GM18519 (cell line): Measurements from ENCODE around the gene SYNPO.

Source experiments
- ATAC-seq: cut with Tn5 transposase; IDR thresholded peaks from one replicate; pipeline ENCODE4 v1.9.1; 2021; ENCODE audit warnings: mild to moderate bottlenecking, moderate library complexity; ENCODE audit not compliant: unreplicated experiment, low FRiP score

The SYNPO gene

DNA sequence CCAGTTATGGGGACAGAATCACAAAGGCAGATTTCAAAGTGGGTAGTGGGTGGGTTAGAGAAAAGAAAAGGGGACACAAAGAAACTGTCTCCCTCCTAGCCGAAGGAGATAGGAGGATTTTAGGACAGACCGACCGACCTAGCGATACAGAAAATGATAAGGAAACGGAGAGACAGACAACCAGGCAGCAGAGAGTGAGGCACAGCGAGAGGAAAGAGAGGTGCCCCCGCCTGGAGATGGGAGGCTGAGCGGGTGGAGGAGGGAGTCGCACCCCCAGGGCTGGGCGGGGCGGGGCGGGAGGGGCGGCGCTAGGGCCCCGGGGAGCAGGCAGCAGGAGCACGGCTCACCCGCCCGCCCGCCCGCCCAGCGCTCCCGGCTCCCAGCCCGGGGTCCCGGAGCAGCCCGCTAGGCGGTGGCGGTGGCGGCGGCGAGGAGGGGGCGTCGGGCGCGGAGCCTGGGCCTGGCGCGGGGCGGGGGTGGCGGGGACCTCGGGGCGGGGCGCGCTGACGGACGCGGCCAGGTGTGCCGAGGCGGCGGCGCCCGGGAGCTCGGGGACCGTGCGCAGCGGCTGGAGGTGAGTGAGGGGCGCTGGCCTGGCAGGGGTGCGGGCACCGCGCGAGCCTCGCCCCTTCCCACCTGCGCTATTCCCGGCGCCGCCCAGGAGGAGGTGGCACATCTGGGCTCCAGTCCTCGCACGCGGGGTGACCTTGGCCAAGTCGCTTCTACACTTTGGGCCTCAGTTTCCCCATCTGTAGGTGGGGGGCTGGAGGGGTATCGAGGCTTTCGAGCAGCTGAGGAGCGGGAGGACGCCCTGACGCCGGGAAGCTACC is 15.9 kb upstream of the SYNPO start:
- no peak for ATAC-seq

DNA sequence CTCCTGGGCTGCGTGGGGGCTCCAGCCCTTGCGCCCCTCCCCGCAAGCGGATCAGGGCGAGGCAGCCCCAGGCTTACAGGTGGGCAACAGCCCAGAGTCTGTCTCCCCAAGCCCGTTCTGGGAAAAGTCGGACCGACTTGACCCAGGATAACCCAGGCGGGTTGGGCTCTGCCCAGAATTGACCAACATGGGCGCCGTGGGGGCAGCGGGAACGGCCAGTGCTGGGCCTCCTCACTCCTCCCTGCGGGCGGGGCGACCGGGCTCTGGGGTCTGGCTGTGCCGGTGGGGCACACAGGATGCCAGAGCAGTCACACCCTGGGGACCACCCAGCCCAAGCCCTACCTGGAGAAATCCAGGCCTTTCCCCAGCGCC is 15.3 kb upstream of the SYNPO start:
- no peak for ATAC-seq

DNA sequence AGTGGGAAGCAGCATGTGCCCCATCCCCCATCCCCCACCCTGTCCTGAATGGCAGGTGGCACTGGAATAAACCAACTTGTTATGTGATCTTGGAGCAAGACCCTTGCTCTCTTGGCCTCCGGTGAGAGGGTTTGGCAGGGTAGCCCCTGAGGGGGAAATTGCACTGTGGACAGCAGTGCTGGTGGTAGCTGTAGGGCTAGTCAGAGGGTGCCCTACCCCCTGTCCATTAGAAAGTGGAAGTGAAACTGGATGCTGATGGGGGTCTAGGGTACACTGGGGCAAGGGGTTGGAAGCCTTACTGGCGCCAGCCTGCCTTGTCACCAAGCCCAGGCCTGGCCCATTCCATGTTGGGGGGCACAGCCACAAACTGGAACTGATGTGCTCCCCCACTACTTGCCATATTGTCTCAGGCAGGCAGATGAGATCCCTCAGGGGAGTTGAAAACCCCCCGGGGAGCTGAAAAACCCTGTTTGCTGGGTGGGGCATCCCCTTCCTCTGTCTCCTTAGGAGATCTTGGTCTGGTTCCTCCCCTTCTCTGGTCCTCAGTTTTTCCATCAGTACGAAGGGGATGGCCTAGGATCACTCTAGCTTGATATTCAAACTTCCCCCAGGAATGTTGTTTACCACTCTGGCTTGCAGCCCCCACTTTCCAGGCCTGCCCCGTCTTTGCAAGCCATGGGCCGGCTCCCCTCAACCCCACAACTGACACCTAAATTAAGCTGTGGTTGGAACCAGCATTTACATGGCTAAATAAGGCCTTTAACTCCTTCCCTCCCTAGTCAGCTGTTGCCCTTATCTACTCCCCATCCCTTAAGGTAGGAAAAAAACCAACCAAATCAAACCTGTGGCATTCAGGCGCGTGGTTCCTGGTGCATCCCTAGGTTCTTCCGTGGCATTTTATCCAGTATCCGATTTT is 14.4 kb upstream of the SYNPO start:
- peak; percentile 37 for ATAC-seq

DNA sequence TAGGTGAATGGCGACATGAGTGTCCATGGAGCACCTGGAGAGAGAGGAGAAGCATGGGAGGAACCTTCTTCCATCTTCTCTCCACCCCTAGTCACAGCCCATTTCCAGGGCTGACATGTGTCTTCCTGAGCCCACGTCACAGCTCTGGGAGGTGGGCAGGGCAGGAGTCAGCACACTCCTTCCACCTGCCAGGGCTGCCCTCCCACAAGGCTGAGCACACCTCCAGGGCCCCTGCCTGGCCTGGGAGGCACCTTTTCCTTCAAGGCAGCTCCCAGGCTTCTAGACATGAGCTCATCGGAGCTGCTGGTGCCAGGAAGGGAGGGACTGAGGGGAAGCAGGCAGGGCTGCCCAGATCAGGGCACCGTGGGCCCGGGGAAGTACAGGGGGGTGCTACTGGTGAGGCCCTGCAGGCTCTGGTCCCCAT is 13.6 kb upstream of the SYNPO start:
- no peak for ATAC-seq

DNA sequence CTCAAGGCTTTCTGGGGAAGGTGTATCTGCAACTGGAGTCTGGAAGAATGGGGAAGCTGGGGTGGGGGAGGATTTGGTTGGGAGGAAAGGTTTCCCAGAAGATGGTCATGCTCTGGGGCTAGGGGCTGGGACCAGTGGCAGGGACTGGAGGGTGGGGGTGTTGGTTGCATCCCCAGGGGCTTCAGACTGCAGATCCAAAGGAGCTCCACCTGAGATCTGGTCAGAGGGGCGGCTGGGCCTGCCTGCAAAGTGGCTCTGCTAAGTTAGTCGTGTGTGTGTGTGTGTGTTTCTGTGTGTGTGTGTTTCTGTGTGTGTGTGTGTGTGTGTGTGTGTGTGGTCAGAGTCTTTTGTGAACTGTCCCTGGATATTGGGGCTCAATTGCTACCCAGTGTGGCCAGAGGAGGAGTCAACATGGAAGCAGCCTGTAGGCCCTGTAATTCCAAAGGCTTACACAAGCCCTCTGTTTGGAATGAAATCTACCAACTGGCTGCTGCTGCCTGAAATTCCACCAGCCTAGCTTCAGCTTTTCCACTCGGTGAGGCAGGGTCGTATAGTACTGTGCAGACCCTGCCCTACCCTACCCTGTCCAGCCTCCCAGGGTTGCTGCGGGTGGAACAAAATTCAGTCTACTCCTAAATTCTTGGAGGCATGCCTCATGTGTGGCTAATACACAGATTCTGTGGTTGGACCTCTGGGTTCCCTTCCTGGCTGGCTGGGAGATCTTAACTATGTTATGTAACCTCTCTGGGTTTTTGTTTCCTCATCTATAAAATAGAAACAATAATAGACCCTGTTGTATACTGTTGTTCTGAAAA is 12.5 kb upstream of the SYNPO start:
- ATAC-seq: no peak

DNA sequence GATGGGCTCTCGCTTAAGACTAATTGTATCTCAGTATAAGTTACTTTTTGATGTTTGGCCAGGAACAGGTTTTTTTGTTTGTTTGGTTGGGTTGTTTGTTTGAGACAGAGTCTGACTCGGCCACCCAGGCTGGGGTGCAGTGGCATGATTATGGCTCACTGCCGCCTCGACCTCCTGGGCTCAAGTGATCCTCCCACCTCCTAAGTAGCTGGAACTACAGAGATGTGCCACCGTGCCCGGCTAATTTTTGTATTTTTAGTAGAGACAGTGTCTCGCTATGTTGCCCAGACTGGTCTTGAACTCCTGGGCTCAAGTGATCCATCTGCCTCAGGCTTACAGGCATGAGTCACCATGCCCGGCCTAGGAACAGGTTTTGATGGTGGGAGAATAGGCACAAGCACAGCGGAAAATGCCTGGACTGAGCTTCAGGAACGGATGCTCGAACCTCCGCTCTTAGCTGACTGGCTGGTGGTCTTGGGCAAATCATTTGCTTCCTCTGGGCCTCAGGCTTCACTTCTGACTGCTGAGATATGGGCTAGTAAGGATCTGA is 11.4 kb upstream of the SYNPO start:
- ATAC-seq: no peak

DNA sequence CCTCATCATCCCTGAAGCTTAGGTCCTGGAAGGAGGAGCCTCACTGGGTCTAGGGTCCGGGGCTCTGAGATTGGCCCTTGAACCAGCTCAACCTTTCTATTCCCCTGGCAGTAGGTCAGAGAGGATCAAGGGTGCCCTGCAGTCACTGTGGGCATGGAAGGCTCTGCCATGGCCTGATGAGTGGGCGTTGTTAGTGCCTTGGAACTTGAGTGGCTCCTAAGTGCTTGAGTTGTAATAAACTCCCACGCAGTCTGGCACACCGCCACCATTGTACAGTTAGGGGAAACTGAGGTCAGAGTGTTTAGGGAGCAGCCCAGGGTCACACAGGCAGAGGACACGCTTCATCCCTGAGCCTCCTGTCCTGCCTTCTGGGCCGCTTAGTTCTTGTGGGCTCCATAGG is 10.4 kb upstream of the SYNPO start:
- ATAC-seq: no peak

DNA sequence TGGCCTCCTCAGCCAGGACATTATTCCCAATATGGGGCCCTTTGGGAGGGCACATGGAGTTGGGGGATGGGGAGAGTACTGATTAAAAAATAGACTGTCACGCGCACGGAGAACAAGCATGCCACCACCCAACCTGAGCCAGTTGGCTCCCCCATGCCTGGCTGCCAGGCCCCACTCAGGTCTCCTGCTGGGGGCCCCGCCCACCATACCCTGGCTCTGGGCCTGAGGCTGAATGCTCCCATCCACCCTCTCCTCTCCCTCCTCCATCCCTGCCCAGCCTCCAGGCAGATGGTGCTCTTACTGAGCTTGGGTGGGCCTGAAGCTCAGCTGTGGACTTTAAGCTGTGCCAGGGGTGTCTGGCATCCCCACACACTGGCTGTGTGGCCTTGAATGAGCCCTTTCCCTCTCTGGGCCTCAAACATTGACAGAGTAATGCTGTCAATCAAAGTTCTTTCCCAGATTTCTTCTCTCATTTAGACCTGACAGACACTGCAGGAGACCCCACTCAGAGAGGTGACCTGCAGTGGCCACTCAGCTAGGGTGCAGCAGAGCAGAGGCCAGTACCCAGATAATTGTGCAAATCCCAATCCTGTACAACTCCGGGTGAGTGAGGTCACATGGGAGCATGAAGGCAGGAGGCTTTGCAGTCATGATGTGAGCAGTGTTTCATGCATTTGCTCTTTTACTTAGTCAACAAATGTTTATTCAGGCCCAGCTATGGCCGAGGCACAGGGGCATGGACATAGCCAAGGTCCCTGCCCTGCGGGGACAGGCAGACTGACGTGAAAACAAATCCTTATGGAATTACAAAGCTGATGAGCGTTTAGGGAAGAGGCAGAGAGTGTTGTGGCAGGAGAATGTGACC is 9.8 kb upstream of the SYNPO start:
- no peak for ATAC-seq

DNA sequence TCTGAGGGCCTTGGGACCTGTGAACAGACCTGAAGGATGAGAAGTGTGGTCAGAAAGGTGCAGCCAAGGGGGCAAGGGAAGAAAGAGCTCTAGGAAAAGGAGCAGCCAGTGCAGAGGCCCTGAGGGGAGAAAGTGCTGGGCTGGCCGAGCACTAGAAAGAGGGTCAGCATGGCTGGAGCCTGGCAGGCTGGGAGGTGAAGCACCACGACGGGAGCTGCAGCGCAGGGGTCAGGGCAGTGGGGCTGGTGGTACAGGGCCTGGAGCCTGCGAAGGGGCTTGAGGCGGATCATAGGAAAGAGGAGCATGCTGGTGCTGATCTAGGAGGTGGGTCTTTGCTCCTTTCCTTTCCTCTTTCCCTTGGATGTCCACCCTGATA is 9.1 kb upstream of the SYNPO start:
- ATAC-seq: no peak

DNA sequence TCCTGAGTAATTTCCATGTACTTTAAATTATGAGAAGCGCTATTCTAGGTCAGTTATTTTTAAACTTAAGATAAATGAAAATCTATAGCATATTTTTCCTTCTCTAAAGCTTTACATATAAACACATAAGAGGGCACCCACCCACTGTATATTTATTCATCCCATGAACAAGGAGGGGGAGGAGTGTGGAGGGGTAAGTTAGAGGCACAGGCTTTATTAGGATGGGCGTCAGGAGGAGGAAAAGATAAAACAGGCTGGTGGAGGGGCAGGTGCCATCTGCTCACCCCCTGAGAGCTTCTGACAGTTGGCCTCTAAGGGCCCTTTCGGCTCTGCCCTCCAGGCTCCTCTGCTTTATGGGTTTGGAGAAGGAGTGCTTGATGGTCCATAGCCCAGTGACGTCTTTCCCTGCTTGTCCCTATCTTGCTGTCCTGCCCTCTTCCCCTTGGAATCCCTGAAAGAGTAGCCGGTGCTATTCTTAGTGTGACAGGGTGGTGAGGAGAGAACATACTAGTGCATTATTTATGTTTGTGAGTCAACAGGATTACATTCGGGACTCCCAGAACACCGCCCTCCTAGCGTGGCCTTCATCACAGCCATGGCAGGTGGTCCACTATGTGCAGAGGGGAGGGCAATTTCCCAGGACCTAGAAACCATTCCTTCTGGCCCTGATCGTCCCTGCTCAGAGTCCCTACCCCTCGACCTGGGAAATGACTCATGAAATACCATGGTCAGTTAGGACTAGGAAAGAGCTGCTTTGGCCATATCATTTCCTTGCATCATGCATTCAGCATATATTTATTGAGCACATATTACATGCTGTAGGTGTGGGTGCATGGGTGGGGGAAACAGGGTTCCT is 7.9 kb upstream of the SYNPO start:
- ATAC-seq: no peak

DNA sequence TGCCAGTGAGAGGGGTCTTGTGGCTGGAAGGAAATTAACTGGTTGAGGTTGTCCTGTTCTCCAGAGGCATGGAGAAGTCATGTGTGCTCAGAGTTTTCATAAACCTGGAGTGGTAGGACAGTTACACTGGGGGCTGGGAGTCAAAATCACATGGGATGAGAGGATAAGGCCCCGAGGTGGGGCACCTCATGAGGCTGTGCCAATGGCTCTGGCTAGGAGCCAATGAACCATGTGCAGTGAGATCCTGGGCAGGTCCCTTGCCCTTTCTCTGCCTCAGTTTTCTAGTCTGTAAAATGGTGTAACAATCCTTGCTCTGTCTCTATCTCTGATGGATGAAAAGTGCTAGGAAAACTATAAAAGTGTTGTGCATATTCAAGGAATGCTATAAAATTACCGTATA is 7.0 kb upstream of the SYNPO start:
- ATAC-seq: no peak

DNA sequence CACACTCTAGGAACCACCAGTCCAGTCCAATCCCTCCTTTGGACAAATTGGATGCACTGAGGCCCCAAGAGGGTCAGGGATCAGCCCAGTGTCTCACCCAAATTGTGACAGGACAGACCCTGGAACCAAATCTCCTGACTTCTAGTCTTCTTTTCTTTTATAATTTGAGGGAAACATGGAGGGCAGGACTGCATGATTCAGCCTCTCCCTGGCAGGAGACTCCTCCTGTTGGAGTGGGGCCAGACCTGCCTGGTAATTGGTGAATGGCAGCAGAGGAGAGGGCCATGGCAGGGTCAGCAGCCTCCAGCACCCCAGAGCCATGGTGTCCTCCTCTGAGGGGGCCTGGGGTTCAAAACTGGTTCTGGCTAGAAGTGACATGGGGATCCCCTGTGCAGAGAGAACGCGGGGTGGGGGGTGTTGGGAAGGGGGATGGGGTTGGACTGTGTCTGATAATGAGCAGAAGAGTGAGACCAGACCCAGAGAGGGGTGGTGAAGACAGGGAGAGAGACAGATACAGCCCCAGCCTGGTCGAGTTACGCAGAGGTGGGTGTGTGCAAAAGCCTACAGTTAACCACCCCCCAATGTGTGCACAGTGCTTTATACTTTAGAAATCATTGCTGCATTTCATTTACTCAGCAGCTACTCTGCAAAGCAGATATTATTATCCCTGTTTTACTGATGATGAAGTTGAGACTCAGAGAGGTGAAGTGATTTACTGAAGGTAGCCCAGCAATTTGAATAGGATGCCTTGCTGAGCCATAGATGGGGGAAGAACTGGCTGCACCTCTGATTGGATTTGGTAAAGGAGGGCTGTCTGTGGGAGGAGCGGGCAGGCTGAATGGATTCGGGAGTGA is 3.8 kb upstream of the SYNPO start:
- no peak for ATAC-seq

DNA sequence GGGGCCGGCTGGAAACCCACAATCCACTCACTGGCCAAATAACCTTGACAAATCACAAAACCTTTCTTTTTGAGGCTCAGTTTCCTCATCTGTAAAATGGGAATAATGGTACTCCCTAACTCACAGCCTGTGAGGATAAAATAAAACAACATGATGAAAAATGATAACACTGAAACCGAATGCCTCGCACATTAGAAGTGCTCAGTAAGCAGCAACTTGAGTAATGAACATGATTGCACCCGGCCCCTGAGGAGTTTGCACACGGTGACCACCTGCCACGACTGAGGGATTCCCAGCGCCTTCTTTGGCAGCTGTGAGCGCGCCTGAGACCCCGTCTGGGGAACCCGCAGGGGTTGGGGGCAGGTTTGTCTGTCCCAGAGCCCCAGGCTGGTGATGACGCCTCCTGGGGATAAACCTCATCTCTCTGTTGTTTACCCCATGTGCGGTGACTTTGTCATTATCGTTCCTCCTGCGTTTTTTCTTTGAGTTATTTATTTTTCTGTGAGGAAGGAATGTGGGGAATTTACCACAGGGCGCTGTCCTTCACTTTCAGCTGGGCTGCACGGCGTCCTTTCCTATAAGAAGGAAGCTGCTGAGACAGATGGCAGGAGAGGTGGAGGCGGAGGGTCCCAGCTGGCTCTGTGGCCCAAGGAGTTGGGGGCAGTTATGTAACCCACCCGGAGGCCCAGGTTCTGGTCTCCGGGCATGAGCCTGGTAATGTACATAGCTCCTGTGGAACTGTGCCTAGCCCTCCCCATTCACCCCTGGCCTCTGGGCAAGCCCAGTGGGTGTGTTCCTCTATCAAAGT is 3.0 kb upstream of the SYNPO start:
- no peak for ATAC-seq

DNA sequence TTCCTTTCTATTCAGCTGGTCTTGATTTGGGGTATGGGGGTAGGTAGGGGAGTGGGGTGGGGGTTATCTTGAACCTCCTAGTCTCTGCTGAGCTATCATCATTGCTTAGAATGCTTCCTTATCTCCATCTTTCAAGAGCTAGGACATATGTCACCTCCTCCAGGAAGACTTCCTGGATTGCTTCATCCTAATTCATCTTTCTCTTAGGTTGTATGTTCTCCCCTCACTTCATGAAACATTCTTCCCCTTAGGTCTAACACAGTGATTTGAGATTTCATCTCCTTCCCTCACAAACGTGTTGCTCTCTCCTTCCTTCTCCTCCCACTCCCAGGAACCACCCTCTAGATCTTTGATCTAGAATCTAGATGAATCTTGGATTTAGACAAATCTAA is 2.4 kb upstream of the SYNPO start:
- ATAC-seq: no peak

DNA sequence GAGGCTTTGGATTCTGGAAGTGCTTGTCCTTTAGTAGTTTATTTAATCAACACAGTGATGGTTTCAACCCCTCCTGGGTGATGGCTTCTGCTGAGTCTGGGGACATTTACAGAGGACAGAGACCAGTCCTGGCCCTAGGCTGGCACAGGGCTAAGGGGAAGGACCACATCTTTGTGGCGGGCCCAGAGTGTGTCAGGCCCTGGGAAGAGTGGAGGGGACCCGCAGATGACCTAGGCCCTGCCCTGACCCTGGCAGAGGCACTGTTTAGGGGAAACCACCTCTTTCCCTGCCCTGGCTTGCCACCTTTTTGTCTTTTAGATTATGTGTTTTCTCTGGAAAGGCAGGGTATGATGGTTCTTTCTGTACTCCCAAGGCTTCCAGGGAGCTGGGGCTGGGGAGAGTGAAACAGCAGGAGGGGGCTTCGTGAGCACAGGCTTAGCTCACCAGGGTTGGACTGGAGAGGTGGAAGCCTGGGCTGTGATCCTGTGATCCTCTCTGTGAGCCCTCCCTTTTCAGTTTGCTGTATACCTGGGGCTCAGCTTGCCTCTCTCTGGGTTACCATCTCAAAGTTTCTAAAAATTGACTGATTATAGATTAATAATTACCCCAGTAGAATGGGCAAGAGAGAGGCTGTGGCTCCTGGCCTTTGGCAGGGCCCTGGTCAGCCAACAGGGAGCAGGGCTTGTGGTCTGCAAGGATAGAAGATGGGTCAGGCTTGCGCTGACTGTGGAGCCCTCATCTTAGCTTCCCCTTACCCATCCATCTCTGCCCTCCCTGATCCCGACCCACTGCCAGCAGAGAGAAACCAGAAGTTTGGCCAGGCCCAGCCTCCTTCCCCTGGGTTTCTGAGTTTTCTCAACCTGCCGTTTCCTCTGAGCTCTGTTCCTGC is 1.7 kb upstream of the SYNPO start:
- ATAC-seq: no peak

DNA sequence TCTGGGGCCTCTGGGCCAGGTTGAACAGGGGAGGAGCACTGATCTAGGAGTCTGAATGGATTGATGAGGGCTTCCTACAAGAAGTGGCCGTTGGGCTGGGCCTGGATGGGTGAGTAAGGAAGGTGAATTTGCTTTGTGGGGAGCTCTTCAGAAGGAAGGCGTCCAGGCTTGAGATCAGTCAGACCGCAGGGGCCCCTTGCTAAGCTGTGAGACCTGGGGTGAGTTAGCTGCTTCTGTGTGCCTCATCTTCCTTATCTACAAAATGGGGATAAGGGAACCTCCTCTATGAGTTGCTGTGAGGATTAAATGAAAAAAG is 1.1 kb upstream of the SYNPO start:
- no peak for ATAC-seq
